HK-2 (cell line): ENCODE results near the gene KCNJ18.
"Not testable (repeated sequence)": the region's sequence is repeated elsewhere in the genome, so short reads cannot be mapped to it uniquely, and the experiment has no call there.

ENCODE experiments used
- DNase-seq: peaks from one replicate; pipeline ENCODE4 v3.0.0-alpha.2; 2018; ENCODE audit not compliant: unreplicated experiment

KCNJ18 gene

DNA sequence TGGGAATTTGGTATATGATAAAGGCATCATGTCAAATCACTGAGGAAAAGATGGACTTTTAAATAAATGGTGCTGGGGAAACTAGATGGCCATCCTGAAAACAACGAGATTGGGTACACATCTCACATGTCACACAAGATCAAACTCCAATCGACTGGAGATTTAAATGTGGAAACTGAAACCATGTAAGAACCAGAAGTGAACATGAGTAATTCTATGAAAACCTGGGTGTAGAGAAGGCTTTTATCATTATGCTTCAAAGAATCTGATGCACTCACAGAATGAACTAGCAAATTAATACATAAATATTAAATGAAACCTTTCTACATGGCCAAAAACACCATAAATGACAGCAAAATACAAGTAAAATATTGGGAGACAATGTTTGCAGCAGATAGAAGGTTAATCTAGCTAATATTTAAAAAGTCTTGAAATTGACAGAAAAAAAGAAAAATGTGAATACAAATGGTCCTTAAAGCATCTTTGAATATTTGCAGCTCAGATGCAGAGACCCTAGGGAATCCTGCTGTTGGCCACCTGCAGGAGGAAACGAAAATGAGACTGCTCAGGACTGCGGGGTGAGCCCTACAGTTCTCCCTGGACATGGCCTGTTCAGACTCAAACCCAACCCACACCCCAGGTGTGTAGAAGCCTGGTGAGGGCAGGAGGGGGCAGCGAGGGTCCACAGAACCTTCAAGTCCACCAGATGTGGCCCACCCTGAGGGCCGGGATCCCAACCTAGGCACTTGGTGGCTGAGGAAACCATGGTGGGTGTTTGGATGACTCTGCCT is 32.1 kb downstream of the KCNJ18 start:
- DNase-seq: not testable (repeated sequence)

DNA sequence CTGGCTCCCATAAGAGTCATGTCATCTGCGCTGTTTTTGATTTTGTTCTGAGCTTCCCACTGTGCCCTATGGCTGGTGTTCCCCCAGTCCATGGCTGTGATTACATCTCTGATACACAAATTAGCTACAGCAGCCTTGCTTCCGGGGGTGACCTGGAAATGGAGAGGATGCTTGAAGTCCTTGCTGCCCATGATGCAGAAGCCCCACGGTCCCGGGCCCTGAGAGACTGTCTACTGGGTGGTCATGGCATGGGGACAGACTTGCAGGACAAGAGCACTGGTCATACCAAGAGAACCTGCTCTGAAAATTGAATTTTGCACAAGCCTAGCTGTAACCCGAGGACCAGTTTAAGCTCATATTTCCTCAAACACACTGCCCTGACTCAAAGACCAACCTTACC is 38.8 kb downstream of the KCNJ18 start:
- not testable (repeated sequence) for DNase-seq

GRCh38 chr17:21733931-21734330 is 41.6 kb downstream of the KCNJ18 start:
- DNase-seq: not testable (repeated sequence)

DNA sequence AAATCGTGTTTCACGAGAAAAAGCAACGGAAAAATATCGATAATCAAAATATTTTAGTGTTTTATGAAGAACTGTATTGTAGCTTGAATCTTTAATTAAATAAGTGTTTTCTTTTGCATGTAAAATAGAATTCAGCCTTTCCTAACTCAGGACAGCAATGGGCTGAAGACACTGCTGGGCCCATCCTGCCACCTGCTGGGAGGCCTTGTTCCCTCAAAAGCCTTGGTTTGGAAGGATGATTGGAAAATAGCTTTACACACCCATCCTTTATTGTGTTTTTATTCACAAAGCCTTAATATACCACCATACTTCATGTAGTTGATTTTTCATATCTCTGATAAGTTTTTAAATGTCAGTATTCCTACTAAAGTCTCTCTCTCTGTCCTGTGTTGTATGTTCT is 43.5 kb downstream of the KCNJ18 start:
- DNase-seq: not testable (repeated sequence)

GRCh38 chr17:21737015-21737580 is 44.8 kb downstream of the KCNJ18 start:
- not testable (repeated sequence) for DNase-seq

GRCh38 chr17:21738241-21738640 is 45.9 kb downstream of the KCNJ18 start:
- not testable (repeated sequence) for DNase-seq

DNA sequence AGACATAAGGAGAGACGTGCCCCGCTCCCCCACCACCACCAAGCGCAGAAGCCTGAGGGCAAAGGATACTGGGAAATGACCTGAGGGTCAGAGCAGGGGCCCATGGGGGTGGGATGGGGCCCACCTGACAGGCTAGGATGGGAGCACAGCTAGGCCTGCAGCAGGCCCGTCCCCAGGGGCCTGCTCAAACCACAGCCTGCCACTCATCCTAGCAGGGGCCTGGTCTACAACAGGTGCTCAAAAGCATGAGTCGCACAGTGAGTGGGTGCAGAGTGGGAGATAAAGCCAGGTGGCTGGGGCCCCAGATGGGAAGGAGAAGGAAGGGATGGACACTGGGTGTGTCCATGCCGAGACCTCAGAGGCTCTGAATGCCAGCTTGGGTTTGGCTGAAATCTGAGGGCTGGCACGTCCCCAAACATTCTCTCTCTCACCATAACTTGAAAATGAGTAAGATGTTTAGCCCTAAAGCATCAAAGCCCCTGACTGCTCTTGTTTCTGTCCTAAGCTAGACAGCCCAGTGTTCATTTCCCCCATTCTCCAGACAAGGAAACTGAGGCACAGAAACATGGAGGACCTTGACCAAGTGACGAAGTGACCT is 46.7 kb downstream of the KCNJ18 start:
- not testable (repeated sequence) for DNase-seq

DNA sequence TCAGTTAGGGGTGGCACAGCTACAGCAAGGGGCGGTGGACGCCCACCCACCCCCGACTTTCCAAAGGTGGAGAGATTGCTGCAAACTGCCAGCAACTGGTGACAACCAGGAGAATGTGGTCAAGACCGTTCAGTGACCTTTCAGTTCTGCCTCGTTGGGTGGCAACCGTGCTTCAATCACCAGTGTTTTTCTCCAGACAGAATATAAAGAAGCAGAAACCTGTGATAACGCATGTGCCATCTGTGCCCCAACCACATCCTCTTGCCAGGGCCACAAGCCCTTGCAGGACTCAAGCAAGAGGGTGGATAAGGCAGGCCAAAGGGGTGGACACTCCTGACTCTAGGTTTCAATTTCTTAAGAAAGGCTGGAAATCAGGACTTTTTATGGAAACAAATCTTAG is 47.2 kb downstream of the KCNJ18 start:
- not testable (repeated sequence) for DNase-seq

DNA sequence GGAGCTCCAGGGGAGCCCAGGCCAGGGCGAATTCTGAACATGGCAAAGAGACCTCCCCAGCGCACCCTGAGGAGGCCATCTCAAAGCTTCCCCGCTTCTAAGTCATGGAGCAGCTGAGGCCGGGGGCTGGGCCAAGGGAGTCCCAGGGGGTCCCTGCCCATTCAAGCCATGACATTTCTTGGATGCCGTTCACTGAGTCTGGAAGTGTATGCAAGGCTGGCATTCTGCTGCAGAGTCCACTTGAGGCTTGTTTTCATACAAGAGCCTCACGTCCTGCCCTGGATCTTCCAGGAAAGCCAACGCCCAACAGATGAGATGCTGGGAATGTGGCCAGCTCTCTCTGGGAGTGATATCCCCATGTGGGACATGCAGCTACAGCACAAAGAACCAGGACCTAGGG is 48.5 kb downstream of the KCNJ18 start:
- DNase-seq: not testable (repeated sequence)

DNA sequence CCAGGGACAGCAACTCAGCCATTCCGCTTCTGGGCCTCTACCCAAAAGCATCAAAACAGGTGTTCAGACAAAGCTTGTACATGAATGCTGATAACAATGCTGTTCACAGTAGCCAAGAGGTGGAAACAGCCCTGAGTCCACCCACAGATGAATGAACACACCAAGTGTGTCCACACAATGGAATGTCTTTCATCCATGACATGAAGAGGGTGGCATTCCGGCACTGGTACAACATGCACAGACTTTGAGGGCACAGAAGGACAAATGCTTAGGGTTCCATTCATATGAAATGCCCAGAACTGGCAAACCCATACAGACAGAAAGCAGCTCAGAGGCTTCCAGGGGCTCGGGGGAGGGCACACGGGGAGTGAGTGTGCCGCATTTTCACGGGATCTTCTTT is 49.2 kb downstream of the KCNJ18 start:
- DNase-seq: not testable (repeated sequence)

DNA sequence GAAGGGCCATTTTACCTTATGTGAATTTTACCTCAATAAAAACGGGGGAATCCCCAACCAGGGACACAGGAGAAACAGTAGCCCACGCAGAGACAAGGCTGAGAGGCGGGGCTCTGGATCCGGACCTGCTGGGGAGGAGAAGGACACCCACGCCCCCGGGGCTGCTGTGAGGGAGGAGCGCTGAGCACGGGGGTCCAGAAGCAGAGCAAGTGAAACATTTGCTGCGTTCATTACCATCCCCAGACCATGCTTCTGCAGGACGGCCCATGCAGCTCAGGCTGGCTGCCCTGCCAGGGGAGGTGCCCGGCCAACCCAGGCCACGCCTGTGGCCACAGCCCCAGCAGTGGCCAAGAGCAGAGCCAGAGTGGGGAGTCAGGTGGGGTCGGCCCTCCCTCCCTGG is 50.0 kb downstream of the KCNJ18 start:
- no peak for DNase-seq

GRCh38 chr17:21744151-21744550 is 51.8 kb downstream of the KCNJ18 start:
- not testable (repeated sequence) for DNase-seq

DNA sequence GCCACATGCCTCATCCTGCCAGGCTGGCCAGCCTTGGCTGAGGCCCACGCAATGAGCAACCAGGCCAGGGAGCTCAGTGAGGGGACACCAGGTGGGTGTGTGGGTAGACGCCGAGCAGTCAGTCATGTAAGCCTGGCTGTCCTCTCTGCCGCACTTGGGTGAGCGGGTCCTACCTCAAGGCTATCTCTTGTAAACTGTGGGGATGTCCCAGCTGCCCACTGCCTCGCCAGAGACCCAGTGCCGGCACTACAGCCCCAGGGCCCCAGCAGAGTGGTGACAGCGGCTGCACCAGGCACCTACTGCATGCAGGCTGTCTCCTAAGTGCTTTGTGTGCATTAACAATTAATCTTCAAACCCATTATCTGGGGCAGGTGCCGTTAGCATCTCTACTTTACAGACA is 52.3 kb downstream of the KCNJ18 start:
- DNase-seq: not testable (repeated sequence)

DNA sequence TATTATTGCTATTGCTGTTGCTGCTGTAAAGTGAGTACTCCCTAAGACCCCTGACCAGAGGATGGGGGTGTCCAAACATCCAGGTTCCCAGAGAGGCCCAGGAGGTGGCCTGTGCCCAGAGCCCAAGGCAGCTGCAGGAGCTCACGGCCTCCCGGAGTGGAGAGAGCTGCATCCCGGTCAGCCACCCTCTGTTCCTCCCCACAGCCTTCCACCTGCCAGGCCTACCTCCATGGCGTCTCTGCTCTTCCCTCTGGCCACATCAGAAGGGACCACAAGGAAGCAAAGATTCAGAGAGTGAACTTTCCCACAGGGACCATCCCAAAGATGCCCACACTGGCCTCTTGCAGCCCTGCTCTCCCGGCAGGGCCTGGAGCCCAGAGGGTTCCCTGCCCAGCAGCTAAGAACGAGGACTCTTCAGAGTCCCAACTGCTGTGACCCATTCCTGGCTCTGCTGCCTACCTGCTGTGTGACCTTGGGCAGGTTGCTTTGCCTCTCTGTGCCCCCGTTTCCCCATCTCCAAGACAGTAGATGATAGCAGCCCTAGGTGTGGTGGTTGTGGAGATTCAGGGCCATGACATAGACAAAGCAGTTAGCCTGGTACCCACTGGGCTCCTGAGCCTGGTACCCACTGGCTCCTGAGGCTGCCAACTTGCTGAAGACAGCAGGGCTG is 53.2 kb downstream of the KCNJ18 start:
- DNase-seq: not testable (repeated sequence)

- DNase-seq: not testable (repeated sequence)
Observed at GRCh38 chr17:21746415-21746814, 54.1 kb downstream of the KCNJ18 start.

DNA sequence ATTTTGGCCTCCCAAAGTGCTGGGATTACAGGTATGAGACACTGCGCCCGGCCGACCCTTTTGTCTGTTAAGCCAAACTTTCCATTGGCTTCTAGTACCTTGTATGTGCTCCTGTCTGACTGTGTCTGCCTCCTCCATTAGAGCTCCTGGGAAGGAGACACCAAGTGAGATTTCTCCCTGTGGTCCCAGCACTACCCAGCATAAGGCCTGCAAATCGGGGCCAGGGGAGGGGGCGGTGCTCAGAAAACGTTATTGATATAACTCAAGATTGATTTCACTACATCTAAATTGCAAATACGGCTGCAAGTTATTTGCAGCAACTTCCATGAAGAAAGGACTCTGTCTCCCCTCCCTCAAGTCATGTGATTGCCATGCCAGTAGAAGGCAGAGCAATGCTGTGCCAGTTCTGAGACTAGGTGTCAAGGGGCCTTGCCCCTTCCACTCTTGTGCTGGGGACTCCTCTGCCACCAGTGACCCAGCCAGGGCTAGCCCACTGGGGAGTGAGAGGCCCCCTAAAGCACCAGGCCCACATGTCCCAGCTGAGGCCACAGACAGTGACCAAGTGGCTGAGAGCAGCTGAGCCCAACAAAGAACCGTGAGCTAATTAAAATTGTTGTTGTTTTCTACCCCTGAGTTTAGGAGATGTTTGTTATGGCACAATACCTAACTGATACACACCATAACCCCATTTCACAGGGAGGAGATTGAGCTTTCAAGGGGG is 55.0 kb downstream of the KCNJ18 start:
- DNase-seq: not testable (repeated sequence)

DNA sequence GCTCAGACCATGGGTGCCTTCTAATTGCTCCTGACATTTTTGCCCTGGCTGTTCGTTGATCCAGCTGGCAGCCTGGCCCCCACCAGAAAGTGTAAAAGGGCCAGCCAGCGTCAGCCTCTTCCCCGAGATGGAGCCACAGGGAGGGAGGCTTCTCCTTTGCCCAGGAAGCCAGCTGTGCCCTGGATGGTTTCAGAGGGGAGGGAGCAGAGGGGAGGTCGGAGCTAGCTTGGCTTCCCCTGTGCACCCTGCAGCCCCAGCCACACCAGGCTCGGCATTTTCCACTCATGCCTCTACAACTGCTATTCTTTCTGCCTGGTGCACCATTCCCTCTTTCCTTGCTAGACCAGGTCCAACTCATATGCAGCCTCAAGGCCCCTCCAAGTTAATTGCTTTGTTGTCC is 56.4 kb downstream of the KCNJ18 start:
- not testable (repeated sequence) for DNase-seq

DNA sequence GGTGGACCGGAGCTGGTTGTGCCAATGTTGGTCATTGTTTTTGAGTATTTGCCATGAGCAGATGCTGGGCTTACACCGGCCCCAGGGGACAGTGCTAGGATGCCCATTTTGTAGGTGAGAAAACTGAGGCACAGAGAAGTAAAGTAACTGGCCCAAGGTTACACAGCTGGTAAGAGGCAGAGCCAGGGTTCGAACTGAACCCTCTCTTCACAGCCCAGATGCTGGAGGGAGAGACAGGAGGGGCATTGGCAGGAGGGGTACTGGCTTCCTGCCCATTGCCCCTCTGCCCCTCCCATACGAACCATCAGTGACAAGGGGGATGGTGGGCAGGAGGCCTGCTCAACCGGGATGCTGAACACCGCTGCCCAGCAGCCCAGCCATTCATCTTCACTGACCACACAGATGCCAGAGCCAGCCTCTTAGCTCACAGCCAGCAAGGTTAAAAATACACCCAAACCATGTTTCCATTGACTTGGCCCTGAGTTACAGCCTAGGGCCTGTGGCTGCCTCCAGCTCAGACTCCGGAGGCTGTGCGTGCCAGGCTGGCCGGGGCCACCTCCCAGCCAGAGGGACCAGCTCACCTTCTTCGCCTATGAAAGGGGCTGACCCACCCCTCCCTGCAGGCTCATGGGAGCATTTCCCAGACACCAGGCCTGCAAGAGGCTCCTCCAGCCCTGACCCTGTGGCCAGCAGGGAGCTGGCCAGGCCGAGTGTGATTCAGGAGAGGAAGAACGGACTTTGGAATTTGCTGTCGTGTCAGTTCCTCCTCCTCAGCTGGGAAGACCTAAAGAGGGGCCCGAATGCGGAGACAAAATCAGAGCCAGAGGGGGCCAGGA is 57.6 kb downstream of the KCNJ18 start:
- DNase-seq: not testable (repeated sequence)

DNA sequence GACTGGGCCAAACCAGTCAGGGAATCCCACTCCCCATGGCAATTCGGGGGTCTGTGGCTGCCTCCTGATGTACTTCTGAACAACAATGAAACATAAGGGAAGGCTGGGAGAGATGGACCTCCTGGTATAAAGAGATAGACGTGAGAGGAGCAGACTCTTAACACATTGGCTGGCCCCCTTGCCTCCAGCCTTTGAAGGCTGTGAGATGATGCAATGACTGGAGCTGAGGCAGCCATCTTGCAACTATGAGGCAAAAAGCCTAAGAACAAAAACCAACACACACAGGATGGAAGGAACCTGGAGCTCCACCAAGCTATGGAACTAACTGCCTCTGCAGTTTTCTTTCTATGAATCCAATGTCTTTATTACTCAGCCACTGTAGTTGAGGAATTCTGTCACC is 58.8 kb downstream of the KCNJ18 start:
- not testable (repeated sequence) for DNase-seq
